HG03196 (cell line): ENCODE measurements around the gene PDE4D.

Experiments
- ATAC-seq: cut with Tn5 transposase; IDR thresholded peaks from one replicate; pipeline ENCODE4 v1.9.1; 2021; ENCODE audit not compliant: unreplicated experiment

The PDE4D gene

DNA sequence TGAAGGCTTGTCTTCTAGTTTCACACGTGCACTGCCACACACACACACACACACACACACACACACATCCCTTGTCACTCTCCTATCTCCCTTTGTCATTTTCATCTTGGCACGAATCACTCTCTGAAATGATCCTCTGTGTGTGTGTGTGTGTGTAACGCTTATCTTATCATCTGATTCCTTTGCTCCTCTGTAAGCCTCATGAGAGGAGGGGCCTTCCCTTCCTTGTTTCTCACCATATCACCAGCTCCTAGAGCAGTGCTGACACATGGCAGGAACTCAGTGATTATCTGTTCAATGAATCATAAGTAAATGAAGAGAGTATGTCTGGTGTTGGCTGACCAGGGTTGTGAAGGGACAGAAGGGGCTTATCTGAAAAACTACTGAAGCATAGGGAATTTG is 53.3 kb downstream of the PDE4D start:
- ATAC-seq, result no peak

DNA sequence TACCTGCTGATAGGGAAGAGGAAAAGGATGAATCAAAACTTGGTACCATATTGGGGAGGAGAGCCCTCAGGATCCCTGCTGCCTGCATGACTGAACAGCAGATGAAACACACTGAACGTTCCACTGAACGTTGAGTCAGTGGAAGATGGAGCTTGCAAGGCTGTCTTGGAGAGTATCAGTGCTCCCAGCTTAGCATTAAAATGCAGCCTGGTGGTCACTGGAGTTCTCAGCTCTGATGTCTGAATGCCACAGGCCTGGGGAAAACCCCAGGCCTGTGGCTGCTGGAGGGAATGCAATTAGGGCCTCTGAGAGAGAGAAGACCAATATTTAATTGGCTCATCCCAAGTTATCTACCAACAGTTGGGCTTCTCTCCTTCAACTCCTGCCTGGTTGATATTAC is 54.5 kb downstream of the PDE4D start:
- ATAC-seq, result no peak

DNA sequence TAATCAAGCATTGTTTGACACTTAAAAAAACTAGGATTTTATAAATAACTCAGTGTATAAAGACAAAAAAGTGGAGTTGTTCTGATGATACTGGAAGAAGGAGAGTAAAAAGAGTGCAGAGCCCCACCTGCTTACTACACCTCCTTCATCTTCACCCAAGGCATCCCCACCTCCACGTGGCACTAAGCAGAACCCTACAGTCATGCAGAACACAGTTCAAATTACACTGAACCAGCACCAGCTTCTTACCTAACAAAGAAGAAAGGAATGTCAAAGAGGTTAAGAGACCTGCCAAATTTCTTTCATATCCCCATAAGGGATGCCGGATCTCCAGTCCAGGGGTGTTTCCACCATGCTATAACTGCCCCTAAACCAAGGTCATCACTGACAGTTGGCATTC is 55.5 kb downstream of the PDE4D start:
- no peak for ATAC-seq

DNA sequence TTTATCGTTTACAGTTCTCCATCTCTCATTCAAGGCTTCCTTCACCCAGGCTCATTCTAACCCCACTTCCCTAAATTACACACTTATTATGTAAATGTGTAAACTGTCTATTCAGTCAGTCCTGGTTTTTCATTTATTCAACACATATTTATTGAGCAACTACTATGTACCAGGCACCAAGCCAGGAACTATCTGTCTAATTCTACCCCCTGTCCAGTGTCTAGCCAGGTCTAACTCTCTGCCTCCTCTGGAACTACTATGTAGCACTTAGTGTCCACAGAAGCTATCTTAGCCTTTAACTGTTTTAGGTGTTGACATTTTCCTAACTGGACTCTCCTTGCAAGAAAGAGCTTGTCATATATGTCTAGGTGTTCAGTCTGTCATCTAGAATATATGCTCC is 56.5 kb downstream of the PDE4D start:
- no peak for ATAC-seq

DNA sequence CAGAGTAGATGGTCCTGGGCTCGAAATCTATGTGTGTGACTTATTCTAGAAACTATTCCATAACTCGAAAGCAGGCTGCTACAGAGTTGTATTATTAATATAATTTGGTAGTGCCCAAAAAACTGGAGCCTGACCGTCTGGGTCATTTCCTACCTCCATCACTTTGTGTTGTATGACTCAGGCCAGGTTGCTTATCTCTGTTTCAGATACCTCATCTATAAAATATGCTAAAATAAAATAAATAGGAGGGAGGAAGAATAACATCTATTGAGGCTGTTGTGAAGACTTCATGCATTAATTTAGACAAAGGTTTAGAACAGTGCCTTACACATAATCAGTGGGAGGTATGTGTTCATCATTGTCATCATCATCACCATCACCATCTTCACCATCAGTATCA is 57.7 kb downstream of the PDE4D start:
- no peak for ATAC-seq

DNA sequence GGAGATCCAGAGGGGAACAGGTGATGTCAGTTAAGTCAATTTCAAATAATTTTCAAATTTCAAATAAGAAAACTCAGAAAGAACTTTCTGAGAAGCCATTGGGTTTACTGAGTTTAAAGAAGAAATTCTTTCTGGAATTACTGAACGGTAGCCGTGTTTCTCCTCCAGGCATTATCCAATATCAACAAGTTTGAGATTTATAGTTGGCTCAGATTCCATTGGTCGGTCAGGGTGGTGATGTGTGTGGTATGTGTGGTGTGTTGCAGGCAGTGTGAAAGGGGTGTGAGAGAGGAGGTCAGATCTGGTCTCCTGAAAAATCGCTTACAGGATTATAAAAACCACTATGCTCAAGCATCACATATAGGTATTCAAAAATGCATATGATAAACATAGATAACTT is 60.1 kb downstream of the PDE4D start:
- ATAC-seq, result no peak

DNA sequence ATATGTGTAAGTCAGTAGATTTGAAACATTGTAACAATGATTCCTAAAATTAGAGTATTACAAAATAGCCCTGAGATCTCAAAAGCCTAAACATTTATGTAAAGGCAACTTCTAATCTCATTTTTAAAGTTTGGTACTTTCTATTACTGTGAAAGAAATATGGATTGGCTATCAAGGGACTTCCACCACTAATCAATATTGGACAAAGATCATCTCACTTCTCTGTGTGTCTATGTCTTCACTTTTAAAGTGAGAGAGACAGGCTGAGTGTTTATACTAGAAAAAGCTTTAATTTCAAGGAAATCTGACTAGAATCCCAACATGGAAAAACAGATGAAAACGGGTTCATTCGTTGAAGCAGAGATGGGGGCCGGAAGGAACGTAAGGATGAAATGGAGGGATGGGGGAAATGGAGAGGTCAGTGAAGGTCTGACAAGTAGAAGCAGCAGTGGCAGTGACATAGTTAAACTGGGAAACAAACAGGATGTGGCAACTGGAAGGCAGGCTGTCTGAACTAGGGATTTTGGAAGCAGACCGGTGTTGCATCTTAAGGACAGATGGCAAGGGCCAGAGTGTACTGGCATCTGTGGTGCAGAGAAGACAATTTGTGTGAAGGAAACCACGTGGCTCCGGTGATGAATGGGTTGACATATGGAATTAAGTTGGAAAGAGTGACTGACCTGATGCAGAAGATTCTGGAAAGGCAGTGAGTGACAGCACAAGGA is 60.8 kb downstream of the PDE4D start:
- no peak for ATAC-seq

DNA sequence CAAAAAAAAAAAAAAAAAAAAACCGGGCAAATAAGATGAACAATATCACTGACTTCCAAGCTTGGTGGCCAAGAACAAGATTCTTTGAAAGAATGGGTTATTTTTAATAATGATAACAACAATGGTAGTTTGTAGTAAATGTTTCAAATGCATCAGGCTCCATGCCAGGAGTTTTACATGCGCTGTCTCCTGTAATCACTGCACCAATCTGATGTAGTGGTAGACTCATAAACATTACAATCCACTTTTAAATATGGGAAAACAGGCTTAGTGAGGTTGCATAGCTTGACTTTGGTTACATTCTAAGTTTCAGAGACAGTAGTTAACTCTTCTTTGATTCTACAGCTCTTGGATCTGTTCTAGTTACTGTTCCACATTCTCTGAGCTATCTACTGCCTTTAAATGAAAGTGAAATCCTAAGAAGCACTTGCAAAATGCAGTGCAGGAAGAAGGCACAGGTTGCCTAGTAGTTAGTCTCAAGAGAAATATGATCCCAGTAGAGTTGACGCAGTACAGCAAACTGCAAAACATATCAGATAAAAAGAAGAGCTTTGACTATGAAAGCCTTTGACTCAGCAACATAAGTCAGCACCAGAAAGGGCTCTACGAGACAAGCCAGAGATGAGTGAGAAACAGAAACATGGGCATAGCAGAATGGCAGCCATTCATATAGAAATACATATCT is 62.1 kb downstream of the PDE4D start:
- ATAC-seq, result no peak

DNA sequence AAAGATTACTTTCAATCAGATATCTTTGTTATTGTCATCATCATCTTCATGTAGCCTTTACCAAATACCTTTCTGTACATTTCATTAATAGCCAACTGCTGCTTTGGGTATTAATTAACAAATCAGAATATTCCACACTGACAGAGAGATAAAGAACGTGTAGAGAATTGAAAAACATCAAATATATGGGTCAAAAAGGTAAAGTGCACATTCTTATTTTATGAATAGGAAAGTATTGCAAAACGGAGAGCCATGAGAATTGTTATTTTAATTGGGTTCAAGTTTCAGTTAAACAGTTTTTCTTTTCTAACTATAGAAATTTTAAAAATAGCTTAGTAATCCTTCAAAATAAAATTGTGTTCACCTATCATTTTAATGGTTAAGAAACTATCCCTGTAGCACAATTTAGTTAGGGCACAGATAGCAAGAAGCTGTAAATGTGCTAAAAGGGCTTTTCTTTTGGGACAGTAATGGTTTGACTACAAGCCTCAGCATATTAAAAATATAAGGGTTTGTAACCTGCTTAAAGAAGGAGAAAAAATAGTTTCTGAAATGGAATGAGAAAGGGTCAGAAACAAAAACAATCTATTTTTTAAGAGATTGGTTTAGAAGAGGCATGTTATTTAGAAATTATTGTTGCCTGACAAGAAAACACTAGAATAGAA is 62.9 kb downstream of the PDE4D start:
- no peak for ATAC-seq

DNA sequence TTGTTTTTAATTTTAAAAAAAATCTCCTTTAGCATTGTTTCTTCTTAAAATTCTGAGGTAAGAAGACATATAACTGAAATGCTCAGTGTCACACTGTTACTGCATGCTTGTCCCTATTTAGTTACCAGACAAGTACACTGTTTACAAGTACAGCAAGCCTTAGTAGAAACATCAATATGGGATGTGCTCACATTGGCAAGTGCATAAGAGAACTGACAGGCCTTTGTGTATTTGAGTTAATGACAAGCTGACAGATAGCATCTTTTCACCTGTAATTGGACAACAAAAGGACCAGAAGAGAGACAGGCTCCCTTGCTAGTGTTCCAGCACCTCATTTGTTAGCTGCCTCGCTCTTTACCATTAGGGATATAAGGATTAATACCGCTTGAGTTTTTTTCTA is 63.6 kb downstream of the PDE4D start:
- ATAC-seq, result no peak

DNA sequence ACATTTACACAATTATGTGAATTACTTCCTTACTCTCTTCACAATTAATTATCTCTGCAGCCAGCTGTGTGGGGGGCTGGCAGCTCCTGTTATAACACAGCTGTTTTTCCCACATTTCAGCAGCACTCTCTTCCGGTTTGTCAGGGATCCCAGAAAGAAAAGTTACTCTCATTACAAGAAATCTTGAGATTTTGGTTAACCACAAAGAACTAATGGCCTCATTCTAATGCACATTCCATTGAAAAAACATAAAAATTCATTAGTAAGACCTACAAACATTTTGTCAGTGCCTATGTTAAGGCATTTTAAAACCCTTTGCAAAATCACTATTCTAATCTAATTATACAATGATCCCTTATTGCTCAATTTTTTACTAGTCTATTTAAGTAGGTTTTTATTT is 64.1 kb downstream of the PDE4D start:
- ATAC-seq, result no peak

DNA sequence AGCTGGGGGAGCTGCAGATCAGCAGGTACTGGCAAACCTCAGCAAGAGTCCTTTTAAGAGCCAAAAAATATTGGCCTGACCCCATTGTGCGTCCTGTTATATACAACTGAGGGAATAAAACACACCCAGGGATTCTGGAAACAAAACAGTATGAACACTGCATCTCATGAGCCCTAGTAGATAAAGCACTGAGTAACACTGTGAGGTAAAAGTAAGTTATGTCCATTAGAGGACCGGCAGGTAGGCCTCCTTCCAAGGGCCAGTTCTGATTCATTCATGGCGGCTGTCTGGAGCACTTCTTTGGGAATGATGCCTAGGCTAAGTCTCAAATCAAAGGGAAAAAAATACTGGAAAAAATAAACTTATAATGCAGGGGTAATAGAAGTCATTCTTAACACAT is 64.9 kb downstream of the PDE4D start:
- ATAC-seq, result no peak

DNA sequence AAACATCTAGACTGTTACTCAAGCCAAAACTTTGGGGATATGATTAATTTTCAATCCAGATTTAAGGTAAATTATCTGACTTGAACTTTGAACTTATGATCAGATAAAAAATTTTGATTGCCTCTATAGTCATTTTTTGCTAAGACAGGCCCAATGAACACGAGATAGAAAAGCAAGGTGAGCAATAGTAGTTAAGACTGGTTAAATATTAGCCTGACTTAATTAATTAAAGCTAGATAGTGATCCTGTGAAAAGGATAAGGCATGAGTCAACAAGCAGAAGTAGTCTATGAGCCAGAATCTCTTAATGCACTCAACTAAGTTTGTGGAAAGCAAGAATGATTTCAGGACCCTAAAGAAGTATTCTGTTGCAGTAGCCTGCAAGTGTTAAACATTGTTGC is 66.5 kb downstream of the PDE4D start:
- ATAC-seq, result no peak

DNA sequence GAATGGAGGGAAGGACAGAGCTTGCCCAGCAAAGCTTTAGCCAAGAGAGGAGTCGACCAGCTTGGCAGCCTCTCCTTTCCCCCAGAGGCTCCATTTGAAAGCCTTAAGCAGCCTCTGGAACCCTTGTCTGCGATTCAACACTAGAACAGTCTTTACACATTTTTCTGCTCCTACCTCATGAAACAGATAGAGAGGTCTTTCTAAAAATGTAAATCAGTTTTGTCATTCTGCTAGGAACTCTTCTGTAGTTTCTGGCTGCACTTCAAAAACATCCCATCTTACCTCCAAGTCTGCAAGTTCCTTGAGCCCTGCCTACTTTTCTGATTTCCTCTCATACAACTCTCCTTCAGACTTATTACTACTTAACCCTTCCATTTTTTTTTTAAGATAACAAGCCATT is 70.1 kb downstream of the PDE4D start:
- no peak for ATAC-seq

DNA sequence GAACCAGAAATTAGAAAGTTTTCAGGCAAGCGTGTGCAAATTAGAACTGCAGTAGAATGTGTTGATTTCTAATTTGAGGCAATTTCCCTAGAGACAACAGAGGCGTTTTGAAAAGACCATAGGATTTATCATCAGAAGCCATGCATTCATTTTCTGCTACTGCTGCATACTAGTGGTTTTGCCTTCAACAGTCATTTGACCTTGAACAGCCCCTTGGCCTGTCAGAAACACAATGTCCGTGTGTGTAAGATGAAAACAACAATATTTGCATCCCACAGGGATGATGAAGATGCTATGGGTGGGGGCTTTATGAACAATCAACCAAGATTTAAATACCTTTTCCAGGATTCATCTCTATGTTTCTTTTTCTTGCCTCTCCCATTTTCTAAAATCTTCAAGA is 73.7 kb downstream of the PDE4D start:
- ATAC-seq, result no peak

DNA sequence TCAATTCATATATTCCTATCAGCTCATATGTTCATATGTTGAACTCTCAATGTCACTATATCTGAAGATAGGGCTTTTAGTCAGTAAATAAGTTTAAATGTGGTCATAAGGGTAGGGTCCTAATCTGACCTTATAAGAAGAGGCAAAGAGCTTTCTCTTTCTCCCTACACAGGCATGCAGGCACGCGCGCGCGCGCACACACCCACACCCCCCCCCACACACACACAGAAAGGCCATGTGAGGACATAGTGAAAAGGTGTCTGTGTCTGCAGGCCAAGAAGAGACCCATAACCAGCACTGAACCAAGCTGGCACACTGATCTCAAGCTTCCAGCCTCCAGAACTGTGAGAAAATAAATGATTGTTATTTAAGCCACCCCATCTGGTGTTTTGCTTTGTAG is 76.0 kb downstream of the PDE4D start:
- ATAC-seq, result no peak

DNA sequence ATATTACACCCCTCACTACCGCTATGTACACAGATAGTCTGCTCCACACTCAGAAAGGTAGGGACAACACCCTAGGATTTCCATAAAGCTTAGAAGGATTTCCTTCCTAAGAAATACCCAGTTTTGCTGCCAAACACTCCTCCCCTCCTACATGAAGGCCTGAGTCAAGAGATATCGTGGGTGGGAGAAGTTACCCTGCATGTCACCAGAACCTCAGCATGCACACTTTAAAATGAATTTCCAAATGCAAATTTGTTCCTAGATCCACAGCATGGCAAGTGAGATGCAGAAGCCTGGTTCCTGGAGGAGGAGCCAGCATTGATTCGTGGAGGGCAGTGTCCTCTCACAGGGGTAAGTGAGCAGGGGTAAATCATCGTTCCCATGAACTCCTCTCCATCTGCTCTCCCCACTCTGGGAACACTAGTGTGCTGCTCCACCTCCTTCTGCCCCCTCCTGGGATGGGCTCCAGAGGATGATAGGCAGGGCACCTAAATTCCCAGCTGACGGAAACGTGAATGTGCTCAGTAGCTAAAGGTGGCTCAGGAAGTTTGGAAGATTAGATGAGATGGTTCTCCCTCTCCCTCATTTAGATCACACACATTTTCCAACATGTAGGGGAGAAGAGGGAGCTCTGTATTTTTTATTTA is 76.7 kb downstream of the PDE4D start:
- no peak for ATAC-seq

DNA sequence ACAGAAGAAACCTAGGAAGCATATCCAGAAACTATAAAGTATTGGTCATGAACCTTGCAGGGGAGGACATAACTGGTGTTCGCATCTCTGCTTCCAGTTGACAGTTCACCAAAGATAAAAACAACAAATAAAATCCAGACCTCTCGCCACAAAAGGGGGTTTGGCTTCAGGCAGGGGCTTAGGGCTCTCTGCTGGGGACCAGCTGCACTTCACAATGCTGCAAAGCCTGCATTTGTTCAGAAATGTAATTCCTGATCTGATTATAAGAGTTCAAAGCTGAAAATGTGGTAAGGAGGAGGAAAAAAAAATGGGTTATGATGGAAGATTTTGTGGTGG is 79.0 kb downstream of the PDE4D start:
- no peak for ATAC-seq

DNA sequence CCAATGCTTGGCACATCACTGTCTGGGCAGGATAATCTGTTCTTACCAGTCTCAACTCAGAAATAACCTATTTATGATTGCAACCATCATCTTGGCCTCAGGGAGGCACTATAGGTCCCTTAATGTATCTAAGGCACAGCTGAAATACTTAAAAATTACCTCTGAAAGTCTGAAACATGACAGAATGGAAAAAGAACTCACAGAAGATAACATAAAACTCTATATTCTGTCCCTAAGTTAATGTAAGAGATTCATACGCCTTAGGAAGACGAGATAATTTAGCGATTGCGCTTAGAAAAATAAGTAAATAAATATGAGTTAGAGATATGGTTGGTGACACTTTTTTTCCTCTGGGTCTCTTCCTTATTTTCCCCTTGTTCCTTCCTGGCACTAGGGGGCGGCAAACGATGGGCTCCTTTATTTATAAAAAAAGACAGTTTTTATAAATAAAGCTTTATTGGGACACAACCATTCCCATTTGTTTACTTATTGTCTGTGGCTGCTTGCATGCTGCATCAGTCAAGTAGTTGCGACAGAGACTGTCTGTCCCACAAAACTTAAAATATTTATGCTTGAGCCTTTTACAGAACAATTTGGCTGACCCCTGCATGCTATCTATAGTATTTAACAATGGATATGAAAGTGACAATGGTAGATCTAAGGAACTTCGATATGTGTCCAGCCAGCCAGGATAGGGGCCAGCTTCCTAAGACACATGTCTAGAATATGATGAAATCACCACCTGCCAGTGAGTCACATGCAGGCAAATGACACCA is 79.6 kb downstream of the PDE4D start:
- peak; percentile 53 for ATAC-seq

DNA sequence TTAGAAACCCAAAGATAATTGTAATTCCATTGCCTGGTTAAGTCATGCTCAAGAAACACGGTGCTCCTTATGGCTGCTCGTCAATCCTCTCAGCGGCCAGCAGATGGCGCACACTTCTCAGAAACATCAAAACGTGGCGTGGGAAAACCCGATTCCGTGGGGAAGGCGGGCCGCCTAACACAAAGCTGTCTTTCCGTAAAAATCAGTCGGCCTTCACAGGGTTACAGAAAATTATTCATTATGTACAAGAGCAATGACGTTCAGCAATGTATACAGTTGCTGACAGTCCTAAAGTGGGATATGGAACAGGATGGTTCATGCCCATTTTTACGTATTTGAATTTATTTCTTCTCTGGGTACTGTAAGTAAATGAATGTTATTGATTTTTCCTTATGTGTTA is 83.5 kb downstream of the PDE4D start:
- peak; percentile 50 for ATAC-seq

DNA sequence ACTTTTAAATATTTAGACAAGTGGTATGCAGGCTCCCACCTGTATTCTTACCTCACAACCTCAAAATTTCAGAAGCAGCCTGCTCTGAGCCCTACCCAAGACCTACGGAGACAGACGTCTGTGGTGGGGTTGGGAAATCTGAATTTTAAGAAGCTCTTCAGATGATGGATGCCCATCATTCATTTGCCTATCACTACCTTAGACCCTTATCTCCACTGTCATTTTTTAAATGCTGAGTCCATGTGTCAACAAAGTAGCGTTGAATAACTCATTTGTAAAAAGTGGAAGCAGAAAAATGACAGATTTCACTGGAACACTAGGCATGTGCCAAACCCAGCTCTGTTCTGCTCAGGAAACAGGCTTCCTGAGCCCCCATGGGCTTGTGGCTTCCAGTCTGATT is 85.7 kb downstream of the PDE4D start:
- ATAC-seq, result no peak
